D721Med (cell line): Measurements from ENCODE around the gene KCNK2.

ENCODE experiments used
- DNase-seq: peaks from one replicate; pipeline ENCODE4 v3.0.0; 2011; ENCODE audit warnings: low spot score; ENCODE audit not compliant: insufficient read length
- FAIRE-seq: peaks from 2 replicates; lab custom pipeline; 2011; peaks lifted over from hg19 to GRCh38; lab: Jason Lieb, UNC
- CTCF ChIP-seq: IDR thresholded peaks from 2 replicates; pipeline ENCODE4 v1.5.1; 2012; ENCODE audit warnings: mild to moderate bottlenecking, control low read depth; ENCODE audit not compliant: insufficient read depth; ENCODE audit errors: missing control alignments

KCNK2 gene

GRCh38 chr1:215076322-215076721 is 6.2 kb upstream of the KCNK2 start:
- peak; percentile 46 for TF ChIP-seq CTCF
- DNase-seq, result no peak
- no peak for FAIRE-seq

GRCh38 chr1:215079456-215079855 is 3.1 kb upstream of the KCNK2 start:
- TF ChIP-seq CTCF, result no peak
- DNase-seq, result no peak
- no peak for FAIRE-seq

GRCh38 chr1:215081661-215082531 is 641 bp upstream of the KCNK2 start:
- no peak for TF ChIP-seq CTCF
- FAIRE-seq (no peak), DNase-seq (no peak)

GRCh38 chr1:215083383-215083961 is 935 bp downstream of the KCNK2 start:
- FAIRE-seq (no peak), DNase-seq (no peak)
- no peak for TF ChIP-seq CTCF

GRCh38 chr1:215084621-215085020 is 2.1 kb downstream of the KCNK2 start:
- DNase-seq (no peak), FAIRE-seq (peak; percentile 76)
- no peak for TF ChIP-seq CTCF

- TF ChIP-seq CTCF, result no peak
- DNase-seq (no peak), FAIRE-seq (no peak)
These were observed 5.1 kb downstream of the KCNK2 start for GRCh38 chr1:215087603-215088002.

GRCh38 chr1:215094381-215094780 is 11.8 kb downstream of the KCNK2 start:
- no peak for TF ChIP-seq CTCF
- DNase-seq, result no peak
- no peak for FAIRE-seq
